Activated B cell treated with CpG ODN at 0.5 μM for 24 hours (primary cell): ENCODE measurements around the gene PVR. TPM values are rescaled to one million over a fixed set of nuclear protein-coding genes. Genes with fewer than 3 reads are reported as not detected.

Source experiments
- ATAC-seq: fragments of 200-7000 bp; cut with Tn5 transposase; one replicate; pipeline ENCODE4 v1.10.0; 2021; ENCODE audit warnings: low read depth, mild to moderate bottlenecking, moderate library complexity
- CTCF ChIA-PET: fragments of 350-600 bp; sonication (Branson Sonifier 250); formaldehyde crosslinking; loops from one replicate; lab custom pipeline; 2021; ENCODE audit warnings: antibody characterized with exemption; lab: Charles Lee
- POLR2A ChIA-PET: fragments of 350-600 bp; sonication (Branson Sonifier 250); formaldehyde crosslinking; loops from one replicate; lab custom pipeline; 2021; ENCODE audit warnings: antibody characterized with exemption; lab: Charles Lee
- DNase-seq: peaks from one replicate; pipeline ENCODE4 v3.0.0; 2022
- H3K27ac Mint-ChIP-seq: one replicate; pipeline ENCODE4 v1.8.0; 2020; ENCODE audit warnings: mixed read lengths
- H3K27me3 Mint-ChIP-seq: one replicate; pipeline ENCODE4 v1.8.0; 2021; ENCODE audit warnings: mixed read lengths
- H3K36me3 Mint-ChIP-seq: one replicate; pipeline ENCODE4 v1.8.0; 2021; ENCODE audit warnings: low read depth, mixed read lengths
- H3K4me1 Mint-ChIP-seq: one replicate; pipeline ENCODE4 v1.8.0; 2021; ENCODE audit warnings: mixed read lengths
- H3K4me3 Mint-ChIP-seq: one replicate; pipeline ENCODE4 v1.8.0; 2020; ENCODE audit warnings: mild to moderate bottlenecking, mixed read lengths
- H3K9me3 Mint-ChIP-seq: one replicate; pipeline ENCODE4 v1.8.0; 2020; ENCODE audit warnings: mixed read lengths
- intact Hi-C: fragments of 100-400 bp; cut with micrococcal nuclease; formaldehyde crosslinking; loops from one replicate; pipeline ENCODE4 v1.15.1; 2024
- total RNA-seq: library from RNA; stranded (reverse); gene quantifications from 2 replicates; pipeline ENCODE4 v1.2.3, GENCODE V29; 2022
- TF ChIP-seq, protein P1 (sequence below): fragments of 200-600 bp; IDR thresholded peaks from one replicate; pipeline ENCODE4 v1.8.0; 2022; ENCODE audit warnings: antibody characterized with exemption, mild to moderate bottlenecking

PVR gene
- total RNA-seq, 1 donor from 2014 or later, result not detected

DNA sequence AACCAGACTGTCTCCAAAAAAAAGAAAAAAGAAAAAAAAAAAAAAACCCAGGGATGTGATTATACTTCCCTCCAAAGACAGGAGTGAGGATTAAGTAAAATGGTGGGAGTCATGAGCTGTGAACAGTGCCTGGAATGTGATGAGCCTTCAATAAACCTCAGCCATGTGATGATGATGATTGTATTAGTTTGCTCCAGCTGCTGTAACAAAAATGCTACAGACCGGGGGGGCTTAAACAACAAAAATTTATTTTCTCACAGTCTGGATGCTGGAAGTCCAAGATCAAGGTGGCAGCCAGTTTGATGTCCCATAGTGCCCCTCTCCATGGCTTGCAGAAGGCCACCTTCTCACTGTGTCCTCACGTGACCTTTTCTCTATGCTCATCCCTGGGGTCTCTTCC, 8.9 kb upstream of the PVR start:
- ATAC-seq, result no peak
- TF ChIP-seq, protein P1, sequence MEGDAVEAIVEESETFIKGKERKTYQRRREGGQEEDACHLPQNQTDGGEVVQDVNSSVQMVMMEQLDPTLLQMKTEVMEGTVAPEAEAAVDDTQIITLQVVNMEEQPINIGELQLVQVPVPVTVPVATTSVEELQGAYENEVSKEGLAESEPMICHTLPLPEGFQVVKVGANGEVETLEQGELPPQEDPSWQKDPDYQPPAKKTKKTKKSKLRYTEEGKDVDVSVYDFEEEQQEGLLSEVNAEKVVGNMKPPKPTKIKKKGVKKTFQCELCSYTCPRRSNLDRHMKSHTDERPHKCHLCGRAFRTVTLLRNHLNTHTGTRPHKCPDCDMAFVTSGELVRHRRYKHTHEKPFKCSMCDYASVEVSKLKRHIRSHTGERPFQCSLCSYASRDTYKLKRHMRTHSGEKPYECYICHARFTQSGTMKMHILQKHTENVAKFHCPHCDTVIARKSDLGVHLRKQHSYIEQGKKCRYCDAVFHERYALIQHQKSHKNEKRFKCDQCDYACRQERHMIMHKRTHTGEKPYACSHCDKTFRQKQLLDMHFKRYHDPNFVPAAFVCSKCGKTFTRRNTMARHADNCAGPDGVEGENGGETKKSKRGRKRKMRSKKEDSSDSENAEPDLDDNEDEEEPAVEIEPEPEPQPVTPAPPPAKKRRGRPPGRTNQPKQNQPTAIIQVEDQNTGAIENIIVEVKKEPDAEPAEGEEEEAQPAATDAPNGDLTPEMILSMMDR, result no peak
- CTCF ChIA-PET, result no interaction called here
- Mint-ChIP-seq H3K27me3 (peaks cover 21% of the 10 kb centered on the region), H3K36me3 (no peaks in the 10 kb centered on the region), H3K27ac (no peak overlapping the region), H3K4me3 (no peak overlapping the region), H3K9me3 (no peaks in the 10 kb centered on the region), H3K4me1 (no peaks in the 10 kb centered on the region)
- no peak for DNase-seq
- intact Hi-C loops, result no loop called here
- POLR2A ChIA-PET, result no interaction called here

DNA sequence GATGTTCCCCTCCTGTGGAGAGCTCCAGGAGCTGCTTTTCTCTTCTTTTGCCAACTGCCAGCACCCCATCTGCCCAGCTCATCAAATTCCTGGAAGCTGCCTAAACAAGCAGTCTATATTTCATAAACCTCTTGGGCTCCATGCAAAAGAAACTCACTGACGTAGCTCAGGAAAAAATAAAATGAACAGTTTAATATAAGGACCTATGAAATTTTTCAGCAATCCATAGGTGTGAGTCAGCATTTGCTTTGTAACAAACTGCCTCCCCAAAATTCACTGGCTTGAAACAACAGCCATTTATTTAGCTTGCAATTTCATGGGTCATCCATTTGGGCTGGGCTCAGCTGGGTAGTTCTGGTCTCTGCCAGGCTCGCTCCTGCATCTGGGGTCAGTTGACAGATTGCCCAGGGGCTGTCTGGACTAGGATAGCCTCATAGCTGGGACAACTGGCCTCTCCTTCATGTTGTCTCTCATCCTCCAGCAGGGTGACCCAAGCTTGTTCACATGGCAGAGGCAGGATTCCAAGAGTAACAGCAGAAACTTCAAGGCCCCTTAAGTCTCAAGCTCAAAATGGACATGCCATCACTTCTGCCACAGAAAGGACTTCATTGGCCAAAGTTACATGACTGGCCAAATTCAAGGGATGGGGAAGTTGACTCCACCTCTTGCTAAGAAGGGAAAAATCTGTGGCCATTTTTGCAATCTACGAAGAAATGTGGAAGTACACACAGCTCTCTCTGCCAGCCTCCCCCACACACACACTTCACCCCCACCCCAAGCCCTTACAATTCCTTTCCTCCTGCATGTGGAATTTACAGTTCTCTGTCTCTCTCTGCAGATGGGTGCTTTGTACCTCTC, 7.9 kb upstream of the PVR start:
- peaks cover 21% of the 10 kb centered on the region for H3K27me3 Mint-ChIP-seq
- no peaks in the 10 kb centered on the region for H3K9me3 Mint-ChIP-seq
- ChIA-PET POLR2A (no interaction called here), CTCF (no interaction called here)
- DNase-seq (no peak), ATAC-seq (no peak)
- no peak overlapping the region for H3K4me3 Mint-ChIP-seq
- TF ChIP-seq, protein P1, result no peak
- no peak overlapping the region for H3K27ac Mint-ChIP-seq
- no peaks in the 10 kb centered on the region for H3K36me3 Mint-ChIP-seq
- no peaks in the 10 kb centered on the region for H3K4me1 Mint-ChIP-seq
- intact Hi-C loops, result no loop called here

DNA sequence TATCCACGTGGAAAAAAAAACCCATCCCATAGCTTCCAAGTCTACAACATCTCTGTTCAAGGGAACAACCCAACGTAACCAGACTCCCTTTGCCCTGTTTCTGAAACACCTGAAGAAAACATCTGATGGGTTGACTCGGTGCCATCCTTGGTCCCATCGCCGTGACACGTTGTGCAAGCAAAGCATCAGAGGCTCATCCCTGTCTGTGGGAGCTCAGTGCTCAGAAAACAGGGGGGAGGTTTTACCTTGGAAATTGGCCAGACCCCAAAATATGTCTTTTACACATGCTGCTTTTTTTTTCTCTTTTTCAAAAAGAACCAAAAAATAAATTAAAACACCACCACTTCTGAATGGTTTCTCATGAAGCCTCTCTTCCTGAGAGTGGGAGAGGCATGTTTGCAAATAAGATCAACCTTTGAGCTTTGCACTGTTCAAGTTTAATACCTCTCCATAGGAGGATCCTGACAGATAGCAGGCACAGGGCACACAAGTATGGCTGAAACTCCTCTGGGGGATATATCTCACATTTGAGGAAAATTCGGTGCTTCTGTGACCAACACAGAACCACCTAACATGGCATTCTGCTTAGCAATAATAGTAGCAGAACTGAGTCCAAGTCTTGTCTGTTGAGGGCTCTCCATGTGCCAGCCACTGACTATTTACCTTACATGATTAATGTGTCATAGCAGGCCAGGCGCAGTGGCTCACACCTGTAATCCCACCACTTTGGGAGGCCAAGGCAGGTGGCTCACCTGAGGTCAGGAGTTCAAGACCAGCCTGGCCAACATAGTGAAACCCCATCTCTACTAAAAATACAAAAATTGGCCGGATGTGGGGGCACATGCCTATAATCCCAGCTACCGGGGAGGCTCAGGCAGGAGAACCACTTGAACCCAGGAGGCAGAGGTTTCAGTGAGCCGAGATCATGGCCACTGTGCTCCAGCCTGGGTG, 7.0 kb upstream of the PVR start:
- peaks cover 26% of the 10 kb centered on the region for H3K27me3 Mint-ChIP-seq
- H3K36me3 Mint-ChIP-seq, result no peaks in the 10 kb centered on the region
- CTCF ChIA-PET, result no interaction called here

DNA sequence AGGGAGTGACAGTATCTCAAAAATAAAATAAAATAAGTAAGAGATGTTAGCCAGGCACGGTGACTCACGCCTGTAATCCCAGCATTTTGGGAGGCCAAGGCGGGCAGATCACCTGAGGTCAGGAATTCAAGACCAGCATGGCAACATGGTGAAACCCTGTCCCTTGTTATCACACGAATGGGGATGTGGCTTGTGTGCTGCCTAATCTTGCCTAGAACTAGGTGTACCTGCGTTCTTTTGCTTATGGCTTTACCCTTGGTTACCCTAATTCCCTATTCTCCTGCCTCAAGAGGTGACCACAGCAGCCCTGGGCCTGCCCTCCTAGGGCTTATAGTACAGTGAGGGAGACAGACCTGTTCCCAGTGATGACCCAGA, 6.3 kb upstream of the PVR start:
- intact Hi-C loops, result no loop called here
- POLR2A ChIA-PET, result no interaction called here
- peaks cover 25% of the 10 kb centered on the region for H3K27me3 Mint-ChIP-seq
- no peak for DNase-seq
- ATAC-seq, result no peak
- H3K4me3 Mint-ChIP-seq, result no peak overlapping the region
- no peaks in the 10 kb centered on the region for H3K9me3 Mint-ChIP-seq
- H3K36me3 Mint-ChIP-seq, result no peaks in the 10 kb centered on the region
- H3K27ac Mint-ChIP-seq, result no peak overlapping the region
- no peaks in the 10 kb centered on the region for H3K4me1 Mint-ChIP-seq
- CTCF ChIA-PET, result no interaction called here
- TF ChIP-seq, protein P1, result no peak

More for the DNA sequence above, 7.0 kb upstream of the PVR start:
- ATAC-seq, result no peak
- intact Hi-C loops, result no loop called here
- Mint-ChIP-seq H3K27ac (no peak overlapping the region), H3K4me1 (no peaks in the 10 kb centered on the region), H3K9me3 (no peaks in the 10 kb centered on the region), H3K4me3 (no peak overlapping the region)
- POLR2A ChIA-PET, result no interaction called here
- DNase-seq, result no peak
- TF ChIP-seq, protein P1, result no peak

DNA sequence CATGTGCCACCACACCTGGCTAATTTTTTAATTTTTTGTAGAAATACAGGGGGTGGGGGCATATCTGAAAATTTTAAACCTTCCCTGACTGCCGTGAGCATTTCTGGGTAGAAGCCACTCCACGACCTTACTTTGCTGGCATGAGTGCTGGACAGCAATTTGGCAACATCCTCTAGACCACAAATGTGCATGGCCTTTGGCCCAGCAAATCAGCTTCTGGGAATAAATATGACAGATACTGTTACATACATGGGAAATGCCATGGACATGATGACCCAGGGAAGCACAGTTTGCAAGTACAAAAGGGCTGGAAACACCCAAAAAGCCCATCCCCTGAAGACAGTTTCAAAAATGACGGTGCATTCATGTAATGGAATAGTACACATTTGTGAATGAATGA, 3.2 kb upstream of the PVR start:
- Mint-ChIP-seq H3K9me3 (no peaks in the 10 kb centered on the region), H3K36me3 (no peaks in the 10 kb centered on the region), H3K4me1 (peaks cover 5% of the 10 kb centered on the region), H3K27ac (no peak overlapping the region), H3K27me3 (peaks cover 23% of the 10 kb centered on the region), H3K4me3 (no peak overlapping the region)
- DNase-seq (no peak), ATAC-seq (no peak)
- TF ChIP-seq, protein P1, result no peak
- intact Hi-C loops, result no loop called here
- ChIA-PET CTCF (no interaction called here), POLR2A (no interaction called here)
